ENCODE measurements around the gene PLEKHG2. TPM values are rescaled to one million over a fixed set of nuclear protein-coding genes. Genes with fewer than 3 reads are reported as not detected.

Gene PLEKHG2
- total RNA-seq, 1 donor: 21.4 TPM

- no peak overlapping the region for H3K4me3 ChIP-seq (ENCODE audit: insufficient read depth, low read length)
- no peak overlapping the region for H2AFZ ChIP-seq (ENCODE audit: low read length)
- H3K4me2 ChIP-seq (ENCODE audit: insufficient read depth, low read length): no peak overlapping the region
- peaks cover 47% of the 10 kb centered on the region for H3K36me3 ChIP-seq (ENCODE audit: insufficient read depth, low read length)
- H3K27ac ChIP-seq (ENCODE audit: low read depth, low read length): no peak overlapping the region
- no peaks in the 10 kb centered on the region for H3K9me3 ChIP-seq (ENCODE audit: low read depth, low read length)
- no peaks in the 10 kb centered on the region for H3K27me3 ChIP-seq (ENCODE audit: insufficient read depth, low read length)
- no peaks in the 10 kb centered on the region for H4K20me1 ChIP-seq (ENCODE audit: insufficient read depth, low read length)
- DNase-seq (ENCODE audit: insufficient read length, low spot score, missing footprints): peak; percentile 18
- peaks cover 15% of the 10 kb centered on the region for H3K4me1 ChIP-seq (ENCODE audit: insufficient read depth, low read length)
- TF ChIP-seq, protein P1, sequence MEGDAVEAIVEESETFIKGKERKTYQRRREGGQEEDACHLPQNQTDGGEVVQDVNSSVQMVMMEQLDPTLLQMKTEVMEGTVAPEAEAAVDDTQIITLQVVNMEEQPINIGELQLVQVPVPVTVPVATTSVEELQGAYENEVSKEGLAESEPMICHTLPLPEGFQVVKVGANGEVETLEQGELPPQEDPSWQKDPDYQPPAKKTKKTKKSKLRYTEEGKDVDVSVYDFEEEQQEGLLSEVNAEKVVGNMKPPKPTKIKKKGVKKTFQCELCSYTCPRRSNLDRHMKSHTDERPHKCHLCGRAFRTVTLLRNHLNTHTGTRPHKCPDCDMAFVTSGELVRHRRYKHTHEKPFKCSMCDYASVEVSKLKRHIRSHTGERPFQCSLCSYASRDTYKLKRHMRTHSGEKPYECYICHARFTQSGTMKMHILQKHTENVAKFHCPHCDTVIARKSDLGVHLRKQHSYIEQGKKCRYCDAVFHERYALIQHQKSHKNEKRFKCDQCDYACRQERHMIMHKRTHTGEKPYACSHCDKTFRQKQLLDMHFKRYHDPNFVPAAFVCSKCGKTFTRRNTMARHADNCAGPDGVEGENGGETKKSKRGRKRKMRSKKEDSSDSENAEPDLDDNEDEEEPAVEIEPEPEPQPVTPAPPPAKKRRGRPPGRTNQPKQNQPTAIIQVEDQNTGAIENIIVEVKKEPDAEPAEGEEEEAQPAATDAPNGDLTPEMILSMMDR (IDR thresholded peaks at IDR 0.05; ENCODE audit: extremely low read depth, low read depth, low read length): no peak
- no peaks in the 10 kb centered on the region for H3K79me2 ChIP-seq (ENCODE audit: insufficient read depth, low read length)
Observed at GRCh38 chr19:39424934-39425333, 12.5 kb downstream of the PLEKHG2 start.

GRCh38 chr19:39425744-39426143 is 13.3 kb downstream of the PLEKHG2 start:
- TF ChIP-seq, protein P1 (IDR thresholded peaks at IDR 0.05; ENCODE audit: extremely low read depth, low read depth, low read length): no peak
- Histone ChIP-seq H3K79me2 (ENCODE audit: insufficient read depth, low read length) (no peaks in the 10 kb centered on the region), H2AFZ (ENCODE audit: low read length) (no peak overlapping the region), H3K9me3 (ENCODE audit: low read depth, low read length) (no peaks in the 10 kb centered on the region), H3K4me2 (ENCODE audit: insufficient read depth, low read length) (no peak overlapping the region), H3K27ac (ENCODE audit: low read depth, low read length) (peak overlapping the region; percentile 4), H3K4me1 (ENCODE audit: insufficient read depth, low read length) (peaks cover 18% of the 10 kb centered on the region), H3K27me3 (ENCODE audit: insufficient read depth, low read length) (no peaks in the 10 kb centered on the region), H3K36me3 (ENCODE audit: insufficient read depth, low read length) (peaks cover 43% of the 10 kb centered on the region), H4K20me1 (ENCODE audit: insufficient read depth, low read length) (no peaks in the 10 kb centered on the region), H3K4me3 (ENCODE audit: insufficient read depth, low read length) (no peak overlapping the region)
- peak; percentile 53 for DNase-seq (ENCODE audit: insufficient read length, low spot score, missing footprints)

- Histone ChIP-seq H3K36me3 (ENCODE audit: insufficient read depth, low read length) (peaks cover 39% of the 10 kb centered on the region), H3K79me2 (ENCODE audit: insufficient read depth, low read length) (no peaks in the 10 kb centered on the region), H3K4me1 (ENCODE audit: insufficient read depth, low read length) (peaks cover 21% of the 10 kb centered on the region), H3K27ac (ENCODE audit: low read depth, low read length) (no peak overlapping the region), H4K20me1 (ENCODE audit: insufficient read depth, low read length) (no peaks in the 10 kb centered on the region), H3K9me3 (ENCODE audit: low read depth, low read length) (no peaks in the 10 kb centered on the region), H3K27me3 (ENCODE audit: insufficient read depth, low read length) (no peaks in the 10 kb centered on the region), H3K4me2 (ENCODE audit: insufficient read depth, low read length) (no peak overlapping the region), H2AFZ (ENCODE audit: low read length) (no peak overlapping the region), H3K4me3 (ENCODE audit: insufficient read depth, low read length) (no peak overlapping the region)
- DNase-seq (ENCODE audit: insufficient read length, low spot score, missing footprints): peak; percentile 29
- TF ChIP-seq, protein P1 (IDR thresholded peaks at IDR 0.05; ENCODE audit: extremely low read depth, low read depth, low read length): no peak
Observed at GRCh38 chr19:39426170-39426569, 13.7 kb downstream of the PLEKHG2 start.

DNA sequence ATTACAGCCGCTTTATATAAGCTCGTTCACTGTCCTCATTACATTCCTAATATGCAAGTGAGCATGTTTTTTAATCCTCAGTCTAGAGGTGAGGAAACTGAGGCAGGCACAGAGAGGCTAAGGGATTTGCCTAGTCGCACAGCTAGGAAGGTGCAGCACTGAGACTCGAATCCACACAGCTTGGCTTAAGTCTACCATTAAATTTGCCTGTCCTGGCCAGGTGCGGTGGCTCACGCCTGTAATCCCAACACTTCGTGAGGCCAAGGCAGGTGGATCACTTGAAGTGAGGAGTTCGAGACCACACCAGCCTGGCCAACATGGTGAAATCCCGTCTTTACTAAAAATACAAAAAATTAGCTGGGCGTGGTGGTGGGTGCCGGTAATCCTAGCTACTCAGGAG is 15.2 kb downstream of the PLEKHG2 start:
- peaks cover 23% of the 10 kb centered on the region for H3K4me1 ChIP-seq (ENCODE audit: insufficient read depth, low read length)
- no peaks in the 10 kb centered on the region for H4K20me1 ChIP-seq (ENCODE audit: insufficient read depth, low read length)
- H3K27me3 ChIP-seq (ENCODE audit: insufficient read depth, low read length): no peaks in the 10 kb centered on the region
- H3K4me2 ChIP-seq (ENCODE audit: insufficient read depth, low read length): no peak overlapping the region
- no peaks in the 10 kb centered on the region for H3K9me3 ChIP-seq (ENCODE audit: low read depth, low read length)
- TF ChIP-seq, protein P1 (IDR thresholded peaks at IDR 0.05; ENCODE audit: extremely low read depth, low read depth, low read length): no peak
- H3K79me2 ChIP-seq (ENCODE audit: insufficient read depth, low read length): no peaks in the 10 kb centered on the region
- peak overlapping the region; percentile 99 for H3K27ac ChIP-seq (ENCODE audit: low read depth, low read length)
- H2AFZ ChIP-seq (ENCODE audit: low read length): no peak overlapping the region
- H3K4me3 ChIP-seq (ENCODE audit: insufficient read depth, low read length): no peak overlapping the region
- peaks cover 34% of the 10 kb centered on the region for H3K36me3 ChIP-seq (ENCODE audit: insufficient read depth, low read length)
- DNase-seq (ENCODE audit: insufficient read length, low spot score, missing footprints): peak; percentile 80

Data from osteoblast (primary cell).